GM19023 (cell line): ENCODE measurements around the gene RAB11FIP3.
A peak's percentile ranks its signal among the peaks of the same experiment; 100 is the strongest.

Experiments used
- ATAC-seq: cut with Tn5 transposase; IDR thresholded peaks from one replicate; pipeline ENCODE4 v1.9.1; 2021; ENCODE audit warnings: mild to moderate bottlenecking, moderate library complexity; ENCODE audit not compliant: unreplicated experiment

RAB11FIP3 gene

GRCh38 chr16:389352-389751 lies 36.1 kb upstream of the RAB11FIP3 start:
- no peak for ATAC-seq

- ATAC-seq: no peak
Measured at GRCh38 chr16:391885-392335, 33.5 kb upstream of the RAB11FIP3 start.

GRCh38 chr16:392450-393030 lies 32.9 kb upstream of the RAB11FIP3 start:
- no peak for ATAC-seq

GRCh38 chr16:396199-396598 lies 29.2 kb upstream of the RAB11FIP3 start:
- no peak for ATAC-seq

- ATAC-seq: no peak
Measured at GRCh38 chr16:396605-397004, 28.8 kb upstream of the RAB11FIP3 start.

GRCh38 chr16:397135-397661 lies 28.3 kb upstream of the RAB11FIP3 start, which contains the start of gene NME4:
NME4 (plus strand) TSS chr16:397199; CDS start chr16:397223, 24 bp downstream.
- ATAC-seq: no peak

GRCh38 chr16:397736-398332 lies 27.6 kb upstream of the RAB11FIP3 start:
- no peak for ATAC-seq

- ATAC-seq: no peak
Measured at GRCh38 chr16:398561-399339, 26.7 kb upstream of the RAB11FIP3 start.

- no peak for ATAC-seq
Measured at GRCh38 chr16:399340-400019, 26.0 kb upstream of the RAB11FIP3 start.

- no peak for ATAC-seq
Measured at GRCh38 chr16:400061-400591, 25.3 kb upstream of the RAB11FIP3 start.

- peak; percentile 65 for ATAC-seq
Measured at GRCh38 chr16:401468-402348, 23.7 kb upstream of the RAB11FIP3 start, which contains the start of gene DECR2. DECR2 (plus strand) TSS chr16:401885; CDS start chr16:401964, 79 bp downstream.

GRCh38 chr16:404971-405486 lies 20.4 kb upstream of the RAB11FIP3 start:
- no peak for ATAC-seq

GRCh38 chr16:405548-406506 lies 19.6 kb upstream of the RAB11FIP3 start:
- ATAC-seq: no peak

GRCh38 chr16:407253-407652 lies 18.2 kb upstream of the RAB11FIP3 start:
- no peak for ATAC-seq

- ATAC-seq: no peak
Measured at GRCh38 chr16:410516-411178, 14.8 kb upstream of the RAB11FIP3 start.

- ATAC-seq: no peak
Measured at GRCh38 chr16:411576-412265, 13.7 kb upstream of the RAB11FIP3 start.
